PC-9 (cell line): ENCODE measurements around the gene BSPRY.

Experiments used
- CTCF ChIP-seq: fragments of 200-600 bp; sonication (generic); conservative IDR thresholded peaks from 2 replicates; pipeline ENCODE4 v1.6.1; 2017; ENCODE audit warnings: mixed run types, antibody characterized with exemption, mild to moderate bottlenecking, moderate library complexity
- EZH2 ChIP-seq: fragments of 200-600 bp; sonication (generic); IDR thresholded peaks from 2 replicates; pipeline ENCODE4 v1.8.0; 2017; ENCODE audit warnings: antibody characterized with exemption, low read depth

GRCh38 chr9:113409883-113410206 lies 60.5 kb downstream of the BSPRY start:
- no peak for TF ChIP-seq CTCF
- TF ChIP-seq EZH2 = no peak
